ENCODE results near the gene TMEM147. TPM values are rescaled to one million over a fixed set of nuclear protein-coding genes. Genes with fewer than 3 reads are reported as not detected.

TMEM147 gene
- total RNA-seq, 1 donor from 2014 or later, result 53.9 TPM

GRCh38 chr19:35517342-35517741 lies 28.1 kb upstream of the TMEM147 start:
- intact Hi-C loops (cut with DNase I), result no loop called here
- ATAC-seq, result no peak
- no peak for DNase-seq (ENCODE audit: low spot score)

DNA sequence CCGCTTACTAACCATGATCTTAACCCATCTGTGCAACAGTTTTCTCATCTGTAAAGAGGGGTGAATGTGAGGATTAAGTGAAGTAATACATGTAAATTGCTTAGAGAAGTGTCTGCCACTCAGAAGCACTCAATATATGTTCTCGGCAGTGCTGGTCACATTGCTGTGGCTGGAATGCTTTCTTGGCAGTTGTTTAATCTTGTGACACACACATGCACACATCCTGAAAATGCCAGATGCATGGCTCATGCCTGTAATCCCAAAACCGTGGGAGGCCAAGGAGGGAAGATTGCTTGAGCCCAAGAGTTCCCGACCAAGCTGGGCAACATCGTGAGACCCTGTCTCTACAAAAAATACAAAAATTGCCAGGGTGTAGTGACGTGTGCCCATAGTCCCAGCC lies 27.1 kb upstream of the TMEM147 start:
- DNase-seq (ENCODE audit: low spot score), result no peak
- intact Hi-C loops (cut with DNase I), result no loop called here
- no peak for ATAC-seq

GRCh38 chr19:35519291-35519690 lies 26.1 kb upstream of the TMEM147 start:
- intact Hi-C loops (cut with DNase I), result no loop called here
- ATAC-seq, result no peak
- DNase-seq (ENCODE audit: low spot score), result no peak

GRCh38 chr19:35521124-35521743 lies 24.2 kb upstream of the TMEM147 start:
- no peak for DNase-seq (ENCODE audit: low spot score)
- ATAC-seq, result no peak
- intact Hi-C loops (cut with DNase I), result no loop called here

DNA sequence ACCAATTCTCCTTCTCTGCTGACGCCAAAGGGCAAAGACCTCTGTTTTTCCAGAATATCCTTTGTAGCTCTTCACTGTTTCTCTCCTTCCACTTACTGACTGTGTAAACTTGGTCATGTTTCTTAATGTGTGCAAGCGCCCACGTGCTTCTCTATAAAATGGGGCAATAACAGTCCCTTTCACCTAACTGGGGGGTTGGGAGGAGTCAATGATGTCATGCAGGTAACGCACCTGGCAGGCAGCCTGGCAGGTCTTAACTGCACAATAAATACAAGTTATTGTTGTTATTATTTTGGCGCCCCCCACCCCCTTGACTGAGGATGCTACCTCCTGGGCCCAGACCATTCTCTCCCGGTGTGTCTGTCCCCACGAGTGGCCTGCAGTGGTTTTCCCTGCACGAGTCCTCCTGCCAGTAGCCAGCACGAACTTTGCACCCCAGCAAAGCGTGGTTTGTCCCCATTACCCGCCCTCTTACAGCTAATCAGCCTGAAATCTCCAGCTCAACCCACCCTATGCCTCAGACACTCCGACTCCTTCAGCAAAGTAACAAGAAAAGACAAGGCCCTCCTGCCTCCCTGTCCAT lies 22.6 kb upstream of the TMEM147 start:
- intact Hi-C loops (cut with DNase I), result no loop called here
- DNase-seq (ENCODE audit: low spot score) (no peak), ATAC-seq (no peak)

- ATAC-seq, result no peak
- intact Hi-C loops (cut with DNase I), result no loop called here
- no peak for DNase-seq (ENCODE audit: low spot score)
Measured at GRCh38 chr19:35524181-35524837, 21.1 kb upstream of the TMEM147 start.

DNA sequence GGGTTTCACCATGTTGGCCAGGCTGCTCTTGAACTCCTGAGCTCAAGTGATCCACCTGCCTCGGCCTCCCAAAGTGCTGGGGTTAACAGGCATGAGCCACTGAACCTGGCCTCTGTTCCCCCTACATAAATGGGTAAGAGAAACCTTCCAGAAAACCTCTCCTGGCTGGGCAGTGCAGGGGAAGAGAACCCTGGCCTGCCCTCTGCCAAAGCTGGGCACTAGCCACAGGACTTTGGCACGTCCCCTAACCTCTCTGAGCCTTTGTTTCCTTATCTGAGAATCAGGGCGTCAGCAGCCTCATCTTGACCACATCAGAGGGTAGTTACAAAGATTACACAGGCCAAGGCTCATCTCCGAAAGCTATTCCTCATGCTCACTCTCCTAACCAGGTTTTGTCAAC lies 19.6 kb upstream of the TMEM147 start:
- intact Hi-C loops (cut with DNase I), result no loop called here
- ATAC-seq (no peak), DNase-seq (ENCODE audit: low spot score) (no peak)

DNA sequence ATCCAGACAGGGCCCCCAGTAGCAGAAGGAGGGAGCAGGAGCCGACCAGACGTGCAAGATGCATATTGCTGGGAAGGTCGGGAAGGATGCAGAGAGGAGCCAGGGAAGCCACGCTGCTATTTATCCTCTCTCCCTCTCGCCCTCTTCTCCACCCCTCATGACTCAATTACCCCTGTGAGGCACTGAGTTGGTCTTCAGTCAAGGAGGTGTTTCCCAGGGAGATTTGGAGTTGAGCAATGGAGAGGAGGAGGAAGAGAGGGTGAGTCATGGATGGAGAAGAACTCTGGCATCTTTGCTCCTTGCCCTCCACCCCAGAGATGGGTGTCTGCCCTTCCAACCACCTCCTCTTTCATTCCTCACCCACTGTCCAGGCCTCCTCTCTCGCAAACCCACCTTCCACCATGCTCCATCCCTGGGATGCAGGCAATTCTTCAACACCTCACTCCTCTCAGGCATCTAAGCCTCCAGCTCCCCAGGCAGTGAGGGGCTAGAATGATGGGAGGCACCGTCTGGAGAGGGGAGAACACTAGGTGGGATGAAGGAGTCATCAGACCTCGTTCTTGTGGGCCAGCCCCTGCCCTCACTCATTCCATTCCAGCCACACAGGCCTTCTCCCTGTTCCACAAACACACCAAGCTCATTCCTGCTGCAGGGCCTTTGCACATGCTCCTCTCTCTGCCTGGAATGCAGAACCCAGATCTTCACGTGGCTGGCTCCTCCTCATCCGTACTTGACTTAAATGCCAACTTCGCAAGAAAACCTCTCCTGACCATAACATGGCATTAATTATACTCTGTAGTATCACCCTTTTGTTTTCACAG lies 17.0 kb upstream of the TMEM147 start, which contains the start of gene SBSN:
TSS of gene SBSN (minus strand) at position 94 of the 821 bp plus-strand sequence. CDS start at position 64, 30 bp downstream.
- no peak for ATAC-seq
- intact Hi-C loops (cut with DNase I), result no loop called here
- no peak for DNase-seq (ENCODE audit: low spot score)

DNA sequence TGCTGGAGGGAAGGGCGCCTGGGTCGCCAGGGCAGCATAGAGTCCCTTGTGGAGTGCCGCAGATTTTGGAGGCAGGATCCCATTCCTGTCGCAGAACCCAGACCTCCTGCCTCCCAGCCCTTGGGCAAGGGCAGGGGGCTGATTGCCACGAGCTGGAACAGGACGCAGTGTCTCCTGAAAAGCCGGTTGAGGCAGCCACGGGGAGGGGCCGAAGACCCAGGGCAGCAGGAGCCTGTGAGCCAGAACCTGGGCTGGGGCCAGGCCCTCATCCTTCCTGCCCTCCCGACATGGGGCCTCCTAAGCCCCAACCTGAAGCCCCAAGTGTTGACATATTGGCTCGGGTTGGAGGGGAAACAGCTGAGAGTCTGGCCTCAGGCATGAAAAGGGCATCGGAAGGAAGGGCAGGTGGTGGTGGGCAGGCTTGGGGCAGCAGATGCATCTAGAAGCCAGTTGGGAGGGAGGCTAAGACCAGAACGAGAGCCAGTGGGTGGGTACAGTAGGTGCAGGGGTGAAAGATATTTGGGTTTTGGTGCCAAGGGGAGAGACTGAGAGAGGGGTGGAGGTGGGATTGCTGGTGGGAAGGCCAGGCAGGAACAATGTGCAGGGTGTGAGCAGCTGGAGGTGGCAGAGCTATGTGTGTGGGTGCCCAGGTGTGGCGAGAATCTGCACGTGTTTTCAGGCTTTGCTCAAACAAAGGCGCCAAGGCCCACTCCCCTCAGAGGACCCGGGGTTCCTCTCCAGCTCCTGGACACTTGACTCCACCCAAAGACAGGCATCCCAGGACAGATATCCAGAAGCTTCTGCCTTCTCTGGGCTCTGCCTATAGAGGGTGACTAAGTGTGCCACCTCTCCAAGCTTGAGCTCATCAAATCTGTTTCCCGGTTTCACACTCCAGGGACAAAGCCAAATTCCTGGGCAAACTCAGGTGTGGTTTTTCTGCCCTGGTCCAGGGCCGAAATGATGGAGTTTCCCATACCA lies 15.9 kb upstream of the TMEM147 start:
- intact Hi-C loops (cut with DNase I), result no loop called here
- no peak for ATAC-seq
- DNase-seq (ENCODE audit: low spot score), result no peak

DNA sequence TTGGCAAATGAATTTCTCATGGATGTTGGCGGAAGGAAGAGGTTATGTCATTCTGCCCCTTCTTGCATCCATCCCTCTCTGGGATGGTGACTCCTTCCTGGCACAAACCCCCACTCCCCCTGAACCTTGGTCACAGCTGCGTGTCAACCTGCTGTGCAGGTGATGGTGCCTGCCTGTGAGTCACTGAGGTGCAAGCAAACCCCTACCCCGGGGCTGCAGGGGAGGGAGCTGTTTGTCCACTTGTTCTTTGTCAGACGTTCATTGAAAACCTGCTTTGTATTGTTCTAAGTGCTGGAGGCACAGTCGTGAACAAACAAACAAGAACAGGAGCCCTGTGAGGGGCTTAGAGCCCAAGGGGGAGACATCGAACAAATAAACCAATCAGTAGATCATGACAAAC lies 14.1 kb upstream of the TMEM147 start:
- ATAC-seq (no peak), DNase-seq (ENCODE audit: low spot score) (no peak)
- intact Hi-C loops (cut with DNase I), result no loop called here

GRCh38 chr19:35533201-35533821 lies 12.1 kb upstream of the TMEM147 start, which contains the start of gene GAPDHS:
Gene GAPDHS (plus strand): TSS chr19:35533456. CDS start chr19:35533528, 72 bp downstream.
- ATAC-seq (no peak), DNase-seq (ENCODE audit: low spot score) (no peak)
- intact Hi-C loops (cut with DNase I), result no loop called here

DNA sequence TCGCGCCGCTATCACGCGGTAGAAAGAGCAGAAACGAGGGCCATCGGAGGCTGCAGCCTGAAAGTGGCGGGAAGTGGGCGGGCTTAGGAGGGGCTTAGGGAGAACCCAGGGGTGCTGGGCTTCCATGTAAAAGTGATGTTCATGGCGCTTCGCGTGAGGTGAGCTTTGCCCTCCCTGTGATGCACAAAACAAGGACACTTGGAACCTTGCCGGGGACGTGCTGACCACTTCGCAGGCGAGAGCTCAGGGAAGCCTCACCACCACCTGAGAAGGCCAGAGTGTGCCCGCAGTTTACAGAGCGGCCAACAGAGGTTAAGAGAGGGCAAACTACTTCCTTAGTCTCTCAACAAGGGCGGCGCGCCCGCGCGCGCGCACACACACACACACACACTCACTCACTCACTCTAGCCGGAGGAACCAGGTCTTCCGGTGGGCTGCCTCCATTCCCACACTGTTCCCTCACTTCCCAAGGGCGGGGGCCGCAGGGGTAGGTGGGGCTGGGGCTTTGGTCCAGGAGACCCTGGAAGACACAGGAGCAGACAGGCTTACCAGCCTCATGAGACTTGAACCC lies 11.5 kb upstream of the TMEM147 start:
- peak; percentile 36 for ATAC-seq

GRCh38 chr19:35534803-35535480 lies 10.5 kb upstream of the TMEM147 start:
- ATAC-seq (no peak), DNase-seq (ENCODE audit: low spot score) (no peak)
- intact Hi-C loops (cut with DNase I), result no loop called here

More for the DNA sequence above, 11.5 kb upstream of the TMEM147 start:
- DNase-seq (ENCODE audit: low spot score), result no peak
- intact Hi-C loops (cut with DNase I), result no loop called here

- DNase-seq (ENCODE audit: low spot score), result no peak
- intact Hi-C loops (cut with DNase I), result no loop called here
- ATAC-seq, result no peak
Measured at GRCh38 chr19:35539314-35539713, 6.1 kb upstream of the TMEM147 start.

DNA sequence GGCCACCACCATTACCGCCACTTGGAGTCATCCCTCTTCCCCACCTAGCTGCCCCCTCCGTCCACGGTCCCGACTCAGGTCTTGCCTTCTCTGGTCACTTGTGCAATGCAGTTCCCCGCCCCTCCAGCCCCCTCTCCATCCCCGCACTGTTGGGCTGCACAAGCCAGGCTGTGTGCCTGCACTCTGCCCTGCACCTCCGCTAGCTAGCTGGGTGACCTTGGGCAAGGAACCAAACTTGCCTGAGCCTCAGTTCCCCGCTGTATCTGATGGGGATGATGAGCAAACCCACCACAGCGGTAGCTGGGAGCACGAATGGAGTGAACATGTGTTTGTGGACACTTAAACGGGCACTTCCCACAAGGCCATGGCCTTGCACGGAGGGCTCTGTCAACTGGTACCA lies 5.6 kb upstream of the TMEM147 start:
- DNase-seq (ENCODE audit: low spot score) (no peak), ATAC-seq (no peak)
- intact Hi-C loops (cut with DNase I), result no loop called here

DNA sequence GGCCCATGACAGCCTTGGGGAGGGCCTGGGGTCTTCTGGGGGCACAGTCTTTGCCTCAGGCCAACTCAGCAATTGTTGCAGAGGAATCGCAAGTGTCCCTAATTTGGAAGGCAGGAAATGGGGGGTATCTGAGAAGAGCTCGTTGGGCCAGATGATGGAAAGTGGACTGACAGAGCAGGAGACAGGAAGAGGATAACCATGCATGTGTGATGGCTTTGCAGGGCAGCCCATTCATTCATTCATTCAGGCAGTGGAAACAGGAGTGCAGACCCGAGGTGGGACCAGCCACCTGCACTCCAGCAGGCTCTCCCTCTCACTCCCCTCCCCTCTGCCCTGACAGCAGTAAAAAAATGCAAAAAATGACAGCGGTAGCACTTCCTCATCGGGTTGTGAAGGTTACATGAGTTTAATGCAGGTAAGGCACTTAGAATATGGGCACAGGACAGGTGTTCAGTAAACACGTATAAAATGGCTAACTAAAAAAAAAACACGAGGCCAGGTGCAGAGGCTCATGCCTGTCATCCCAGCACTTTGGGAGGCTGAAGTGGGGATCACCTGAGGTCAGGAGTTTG lies 5.0 kb upstream of the TMEM147 start:
- DNase-seq (ENCODE audit: low spot score) (no peak), ATAC-seq (no peak)
- intact Hi-C loops (cut with DNase I), result no loop called here

GRCh38 chr19:35542209-35542608 lies 3.2 kb upstream of the TMEM147 start:
- DNase-seq (ENCODE audit: low spot score) (no peak), ATAC-seq (no peak)
- intact Hi-C loops (cut with DNase I), result no loop called here

Measured in sciatic nerve (tissue), 2 donors.